Right lobe of liver (tissue), 6 donors: Measurements from ENCODE around the gene CBFA2T2. TPM values are rescaled to one million over a fixed set of nuclear protein-coding genes. Genes with fewer than 3 reads are reported as not detected.
"Not testable (repeated sequence)": the region's sequence is repeated elsewhere in the genome, so short reads cannot be mapped to it uniquely, and the experiment has no call there.

Source experiments
- ATAC-seq, 4 donors: fragments of 200-7000 bp; cut with Tn5 transposase; one replicate each; pipeline ENCODE4 v1.9.1; 2020; ENCODE audit warnings: mild to moderate bottlenecking in 4 of 4, moderate library complexity in 4 of 4
- DNase-seq, 3 donors: peaks; one replicate each; pipeline ENCODE4 v3.0.0-alpha.2; 2020
- H3K27ac ChIP-seq, 3 donors: fragments of 200-600 bp; one replicate each; pipeline ENCODE4 v1.8.0; 2022
- H3K27me3 ChIP-seq, 2 donors: fragments of 200-600 bp; one replicate each; pipeline ENCODE4 v1.8.0; 2022
- H3K36me3 ChIP-seq, 4 donors: fragments of 200-600 bp; sonication (generic) in 1 of 4; one replicate each; pipeline versions ENCODE4 v1.5.1 to v1.8.0; 2017 to 2022; ENCODE audit warnings: control low read depth in 1 of 4
- H3K4me1 ChIP-seq, 4 donors: fragments of 200-600 bp; sonication (generic) in 1 of 4; one replicate each; pipeline versions ENCODE4 v1.5.1 to v1.8.0; 2017 to 2022; ENCODE audit warnings: control low read depth in 1 of 4
- H3K4me3 ChIP-seq, 3 donors: fragments of 200-600 bp; one replicate each; pipeline ENCODE4 v1.8.0; 2022
- H3K9me3 ChIP-seq, 4 donors: fragments of 200-600 bp; sonication (generic) in 1 of 4; one replicate each; pipeline versions ENCODE4 v1.5.1 to v1.8.0; 2017 to 2022; ENCODE audit warnings: control low read depth in 1 of 4
- POLR2A ChIP-seq: fragments of 450-650 bp; IDR thresholded peaks from one replicate; pipeline ENCODE4 v1.6.1; 2017; ENCODE audit warnings: antibody characterized with exemption, mild to moderate bottlenecking
- WGBS: methylation state at CpG from one replicate; pipeline ENCODE4 v1.1.6; 2018; ENCODE audit warnings: low coverage, low lambda C conversion rate; ENCODE audit not compliant: insufficient coverage; ENCODE audit errors: missing lambda C conversion rate; 5-methylcytosine and 5-hydroxymethylcytosine counted together
- intact Hi-C, 2 donors: fragments of 100-400 bp; cut with DNase I; formaldehyde crosslinking; loops; one replicate each; pipeline versions ENCODE4 v1.11.2 to v1.14.1; 2022
- total RNA-seq, 6 experiments: library from RNA; depleted of rRNA in 2 of 6; stranded (reverse); fragments of >200 nt in 2 of 6; fragmentation: NEBNext Ultra II Directional in 3 of 6; extraction: Animal tissue kit (Norgen Biotek cat#: 25700) in 3 of 6; gene quantifications; one replicate each; pipeline versions ENCODE4 v1.1.0 to v1.2.4, GENCODE V29; 2016 to 2023
- TF ChIP-seq, protein P1 (sequence below), 4 donors: fragments of 200-600 bp in 3 of 4; fragments of 450-650 bp in 1 of 4; IDR thresholded peaks; one replicate each; pipeline versions ENCODE4 v1.5.1 to v1.8.0; 2016 to 2022; ENCODE audit warnings: antibody characterized with exemption in 4 of 4, mild to moderate bottlenecking in 2 of 4
- donor health status: DM: no; HTN: yes; CAD: no.
- donor health status: DM: no; HTN: no; CAD: no.
- donor health status: DM: no; HTN: no; CAD: no.
- donor health status: DM: no; HTN: yes; CAD: no.
- donor health status: DM: no; HTN: yes; CAD: no.

CBFA2T2 gene
- total RNA-seq, 6 experiments from 2014 or later, result 4.5 to 7.3 (median 5.6) TPM

DNA sequence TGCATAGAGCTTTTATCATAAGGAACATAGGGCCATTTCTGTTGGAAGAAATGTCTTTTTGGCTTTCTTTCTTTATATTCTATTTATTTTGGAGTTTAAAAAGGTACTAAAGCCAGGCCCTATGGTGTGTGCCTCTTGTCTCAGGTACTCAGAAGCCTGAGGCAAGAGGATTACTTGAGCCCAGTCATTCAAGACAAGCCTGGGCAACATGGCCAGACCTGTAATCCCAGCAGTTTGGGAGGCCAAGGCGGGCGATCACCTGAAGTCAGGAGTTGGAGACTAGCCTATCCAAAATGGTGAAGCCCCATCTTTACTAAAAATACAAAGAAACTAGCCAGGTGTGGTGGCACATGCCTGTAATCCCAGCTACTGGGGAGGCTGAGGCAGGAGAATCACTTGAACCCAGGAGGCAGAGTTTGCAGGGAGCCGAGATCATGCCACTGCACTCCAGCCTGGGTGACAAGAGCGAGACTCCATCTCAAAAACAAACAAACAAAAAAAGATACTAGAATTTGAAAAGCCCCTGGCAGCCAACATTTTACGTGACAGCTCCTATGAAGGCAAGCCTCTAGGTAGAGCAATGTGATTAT is 80.0 kb downstream of the CBFA2T2 start:
- no peaks in the 10 kb centered on the region for H3K9me3 ChIP-seq
- TF ChIP-seq, protein P1, sequence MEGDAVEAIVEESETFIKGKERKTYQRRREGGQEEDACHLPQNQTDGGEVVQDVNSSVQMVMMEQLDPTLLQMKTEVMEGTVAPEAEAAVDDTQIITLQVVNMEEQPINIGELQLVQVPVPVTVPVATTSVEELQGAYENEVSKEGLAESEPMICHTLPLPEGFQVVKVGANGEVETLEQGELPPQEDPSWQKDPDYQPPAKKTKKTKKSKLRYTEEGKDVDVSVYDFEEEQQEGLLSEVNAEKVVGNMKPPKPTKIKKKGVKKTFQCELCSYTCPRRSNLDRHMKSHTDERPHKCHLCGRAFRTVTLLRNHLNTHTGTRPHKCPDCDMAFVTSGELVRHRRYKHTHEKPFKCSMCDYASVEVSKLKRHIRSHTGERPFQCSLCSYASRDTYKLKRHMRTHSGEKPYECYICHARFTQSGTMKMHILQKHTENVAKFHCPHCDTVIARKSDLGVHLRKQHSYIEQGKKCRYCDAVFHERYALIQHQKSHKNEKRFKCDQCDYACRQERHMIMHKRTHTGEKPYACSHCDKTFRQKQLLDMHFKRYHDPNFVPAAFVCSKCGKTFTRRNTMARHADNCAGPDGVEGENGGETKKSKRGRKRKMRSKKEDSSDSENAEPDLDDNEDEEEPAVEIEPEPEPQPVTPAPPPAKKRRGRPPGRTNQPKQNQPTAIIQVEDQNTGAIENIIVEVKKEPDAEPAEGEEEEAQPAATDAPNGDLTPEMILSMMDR (IDR thresholded peaks at IDR 0.05), result no peak
- TF ChIP-seq POLR2A, result no peak
- peaks cover 0 to 18% (median 6%) of the 10 kb centered on the region in 4 donors for H3K4me1 ChIP-seq
- H3K27ac ChIP-seq, result peak overlapping the region in 1 of 3 donors; percentile 46
- H3K27me3 ChIP-seq, result no peaks in the 10 kb centered on the region
- intact Hi-C loops, result no loop called here
- ATAC-seq (peak in 3 of 4 donors; percentile 9 to 30 (median 17)), DNase-seq (no peak)
- no peaks in the 10 kb centered on the region for H3K36me3 ChIP-seq
- H3K4me3 ChIP-seq, result no peak overlapping the region
- 46% methylated on average over 2 of the region's 5 CpGs for WGBS

DNA sequence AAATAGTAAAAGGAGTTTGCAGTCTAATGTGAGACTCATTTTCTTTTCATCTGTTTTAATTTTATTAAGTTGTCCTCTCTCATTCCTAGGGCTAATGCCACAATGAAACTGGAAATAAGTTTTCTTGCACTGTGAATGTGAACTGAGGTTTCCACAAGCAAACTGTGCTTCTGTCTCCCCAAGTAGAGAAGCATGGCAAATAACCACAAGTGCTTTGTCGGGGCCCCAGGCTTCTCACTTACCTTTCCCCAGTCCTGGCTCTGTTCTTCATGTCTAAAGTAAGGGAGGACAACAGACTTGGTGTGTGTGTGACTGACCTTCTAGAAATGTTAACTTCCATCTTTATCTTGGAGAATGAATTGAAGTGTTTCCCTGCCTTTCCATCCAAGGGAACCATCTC is 80.8 kb downstream of the CBFA2T2 start:
- ATAC-seq, result no peak

DNA sequence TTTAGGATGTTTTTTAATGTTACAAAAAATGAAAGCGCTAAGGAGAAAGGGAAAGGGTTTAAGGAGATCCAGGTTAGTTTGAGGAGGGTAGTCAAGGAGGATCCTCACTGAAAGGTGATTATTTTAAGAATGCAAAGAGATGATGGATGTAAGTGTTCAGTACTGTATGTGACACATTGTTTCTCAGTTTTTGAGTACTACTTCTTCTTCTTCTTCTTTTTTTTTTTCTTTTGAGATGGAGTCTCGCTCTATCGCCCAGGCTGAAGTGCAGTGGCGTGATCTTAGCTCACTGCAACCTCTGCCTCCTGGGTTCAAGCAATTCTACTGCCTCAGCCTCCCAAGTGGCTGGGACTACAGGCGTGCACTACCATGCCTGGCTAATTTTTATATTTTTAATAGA is 83.4 kb downstream of the CBFA2T2 start:
- H3K36me3 ChIP-seq, DNase-seq, H3K27ac ChIP-seq, intact Hi-C loops, ATAC-seq, H3K27me3 ChIP-seq, H3K9me3 ChIP-seq, H3K4me3 ChIP-seq: not testable (repeated sequence)
- H3K4me1 ChIP-seq, result peaks cover 0 to 18% (median 6%) of the 10 kb centered on the region in 4 donors
- 86% methylated on average over 2 of the region's 5 CpGs for WGBS

More for the DNA sequence above, 80.8 kb downstream of the CBFA2T2 start:
- Histone ChIP-seq H3K27ac (no peak overlapping the region), H3K27me3 (no peaks in the 10 kb centered on the region), H3K9me3 (no peaks in the 10 kb centered on the region), H3K4me1 (peaks cover 0 to 18% (median 6%) of the 10 kb centered on the region in 4 donors), H3K36me3 (no peaks in the 10 kb centered on the region), H3K4me3 (no peak overlapping the region)
- DNase-seq, result no peak
- WGBS, result 67% methylated on average over 1 of the region's 1 CpG
- intact Hi-C loops, result no loop called here
- TF ChIP-seq, protein P1 (IDR thresholded peaks at IDR 0.05), result no peak
- no peak for TF ChIP-seq POLR2A

DNA sequence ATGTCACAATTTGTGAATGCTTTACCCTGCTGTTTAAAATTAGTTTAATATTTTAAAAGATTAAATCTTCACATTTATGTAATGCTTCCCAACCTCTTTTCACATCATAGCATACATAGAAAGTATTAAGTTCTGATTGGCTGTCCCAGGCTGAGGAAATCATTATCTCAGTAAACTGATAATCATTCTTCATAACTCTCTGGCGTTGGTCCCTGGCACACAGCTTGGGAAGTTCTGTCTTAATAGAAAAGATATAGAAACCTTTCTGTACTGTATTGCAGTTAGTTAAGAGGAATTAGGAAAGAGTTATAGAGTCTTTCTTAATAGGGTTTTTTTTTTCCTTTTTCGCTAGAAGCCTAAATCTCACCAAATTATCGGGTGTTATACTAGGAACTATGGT is 85.4 kb downstream of the CBFA2T2 start:
- Histone ChIP-seq H3K4me3 (no peak overlapping the region), H3K9me3 (no peaks in the 10 kb centered on the region), H3K4me1 (peaks cover 0 to 5% (median 0%) of the 10 kb centered on the region in 4 donors), H3K36me3 (no peaks in the 10 kb centered on the region), H3K27me3 (no peaks in the 10 kb centered on the region), H3K27ac (no peak overlapping the region)
- no peak for ATAC-seq
- no peak for DNase-seq
- 59% methylated on average over 2 of the region's 3 CpGs for WGBS
- intact Hi-C loops, result no loop called here
- TF ChIP-seq, protein P1 (IDR thresholded peaks at IDR 0.05), result no peak
- no peak for TF ChIP-seq POLR2A

DNA sequence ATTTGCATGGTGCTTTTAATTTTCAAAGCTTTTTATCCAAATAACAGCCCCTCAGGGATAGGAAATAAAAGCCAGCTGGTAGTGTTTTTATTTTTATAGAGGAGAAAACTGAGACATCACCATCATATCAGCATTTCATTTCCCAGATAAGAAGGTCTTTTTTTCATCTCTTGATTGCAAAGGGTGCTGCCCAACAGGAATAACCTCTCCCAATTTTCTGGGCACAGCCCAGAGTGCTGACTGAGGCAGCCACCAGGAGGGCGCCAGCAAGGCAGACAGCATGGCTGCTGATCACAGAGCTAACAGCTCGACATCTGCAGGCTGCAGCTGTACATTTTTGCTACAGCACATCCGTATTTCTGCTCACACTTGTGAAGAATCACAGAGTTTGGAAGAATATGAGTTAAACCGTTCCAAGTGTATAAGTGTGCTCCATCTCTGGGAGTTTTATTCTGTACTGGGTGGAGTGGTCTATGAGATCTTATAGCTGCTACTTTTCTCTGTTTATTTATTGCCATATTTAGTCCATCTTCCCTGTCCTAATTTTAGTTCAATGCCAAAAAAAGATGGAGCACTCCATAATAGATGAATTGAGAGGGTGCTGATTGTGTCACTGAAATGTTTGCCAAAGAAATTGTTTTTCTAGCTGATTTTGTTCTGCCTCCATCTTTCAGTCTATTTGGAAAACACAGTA is 86.7 kb downstream of the CBFA2T2 start:
- no peak for DNase-seq
- no peak for ATAC-seq

More for the DNA sequence above, 86.7 kb downstream of the CBFA2T2 start:
- Histone ChIP-seq H3K27me3 (no peaks in the 10 kb centered on the region), H3K36me3 (no peaks in the 10 kb centered on the region), H3K4me1 (no peaks in the 10 kb centered on the region), H3K4me3 (no peak overlapping the region), H3K9me3 (no peaks in the 10 kb centered on the region), H3K27ac (no peak overlapping the region)
- TF ChIP-seq, protein P1 (IDR thresholded peaks at IDR 0.05), result no peak
- no peak for TF ChIP-seq POLR2A
- intact Hi-C loops, result no loop called here
- WGBS, result 68% methylated on average over 4 of the region's 4 CpGs
